SJCRH30 (cell line): ENCODE data around the gene ASTN2. TPM values are rescaled to one million over a fixed set of nuclear protein-coding genes. Genes with fewer than 3 reads are reported as not detected.
A peak's percentile ranks its signal among the peaks of the same experiment; 100 is the strongest.

Experiments used
- DNase-seq, 2 experiments: peaks; one replicate each; pipeline ENCODE4 v3.0.0-alpha.2; 2015 to 2020
- H3K27ac ChIP-seq: fragments of 250-450 bp; sonication (Bioruptor Pico); 2 replicates; pipeline ENCODE4 v1.5.1; 2020; ENCODE audit warnings: mild to moderate bottlenecking, moderate library complexity
- H3K27me3 ChIP-seq: fragments of 250-450 bp; sonication (Bioruptor Pico); 2 replicates; pipeline ENCODE4 v1.5.1; 2020; ENCODE audit warnings: mild to moderate bottlenecking, moderate library complexity
- H3K36me3 ChIP-seq: fragments of 250-450 bp; sonication (Bioruptor Pico); 2 replicates; pipeline ENCODE4 v1.5.1; 2020; ENCODE audit warnings: mild to moderate bottlenecking, moderate library complexity
- H3K4me1 ChIP-seq: fragments of 250-450 bp; sonication (Bioruptor Pico); 2 replicates; pipeline ENCODE4 v1.5.1; 2020; ENCODE audit warnings: mild to moderate bottlenecking, moderate library complexity
- H3K4me3 ChIP-seq: fragments of 250-450 bp; sonication (Bioruptor Pico); 2 replicates; pipeline ENCODE4 v1.5.1; 2020; ENCODE audit warnings: mild to moderate bottlenecking, moderate library complexity
- H3K9me3 ChIP-seq: fragments of 250-450 bp; sonication (Bioruptor Pico); replicated peaks from 2 replicates; pipeline ENCODE4 v1.5.1; 2020; ENCODE audit warnings: mild to moderate bottlenecking, moderate library complexity
- total RNA-seq: library from RNA; depleted of rRNA; stranded (reverse); fragments of >200 nt; shearing (Covaris generic); gene quantifications from 2 replicates; pipeline ENCODE4 v1.2.3, GENCODE V29; 2014

Gene ASTN2
- total RNA-seq, 1 experiment from 2014 or later: 19.8 TPM

DNA sequence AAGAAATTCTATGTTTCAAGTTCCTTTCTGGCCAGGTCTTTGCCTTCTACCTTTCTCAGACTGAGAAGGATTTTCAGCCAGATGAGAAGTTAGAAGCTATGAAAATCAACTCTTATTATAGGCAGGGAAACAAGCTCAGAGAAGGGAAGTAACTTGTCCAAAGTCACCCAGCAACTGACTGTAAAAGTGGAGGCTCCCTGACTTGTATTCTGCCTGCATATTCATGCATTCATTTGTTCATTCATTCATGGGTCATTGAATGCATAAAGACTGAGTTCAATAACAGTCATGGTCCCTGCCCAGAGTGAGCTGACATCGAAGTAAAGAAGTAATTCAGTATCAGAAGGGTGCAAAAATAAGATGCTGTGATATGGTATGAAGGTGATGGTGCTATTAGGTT is 1021.7 kb downstream of the ASTN2 start:
- Histone ChIP-seq H3K4me3 (no peak overlapping the region), H3K27me3 (no peaks in the 10 kb centered on the region), H3K27ac (no peak overlapping the region), H3K36me3 (no peaks in the 10 kb centered on the region; the same call in 1 of the 2 replicates), H3K9me3 (no peaks in the 10 kb centered on the region), H3K4me1 (peaks cover 5% of the 10 kb centered on the region)
- DNase-seq: no peak

DNA sequence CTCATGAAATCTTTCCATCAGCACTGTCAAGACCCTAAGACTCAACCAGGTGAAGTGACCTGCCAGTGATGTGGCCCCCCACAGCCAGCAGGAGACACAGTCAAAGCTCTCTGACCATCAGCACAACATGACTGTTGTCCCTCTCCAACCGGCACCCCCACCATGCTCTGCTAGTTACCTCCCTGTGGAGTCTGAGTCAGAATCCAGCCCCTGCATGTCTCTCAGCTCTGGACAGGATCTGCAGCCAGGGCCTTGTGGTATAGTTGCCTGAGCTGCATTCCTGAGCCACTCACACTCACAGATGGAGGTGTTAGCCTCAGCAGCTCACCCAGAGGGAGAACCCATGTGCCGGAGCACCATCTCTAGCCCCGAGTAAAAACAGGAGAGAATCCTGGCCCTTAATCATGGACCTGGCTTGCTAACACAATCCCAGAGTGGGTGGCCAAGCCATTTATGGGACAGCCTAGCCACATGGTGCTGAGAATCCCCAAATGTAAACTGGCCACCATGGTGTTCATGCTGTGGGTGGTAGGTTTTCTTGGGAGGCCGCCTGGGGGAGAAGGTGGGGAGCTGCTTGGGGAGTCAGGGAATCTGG is 1023.5 kb downstream of the ASTN2 start:
- no peaks in the 10 kb centered on the region for H3K36me3 ChIP-seq
- H3K9me3 ChIP-seq: no peaks in the 10 kb centered on the region
- peaks cover 14% of the 10 kb centered on the region for H3K4me1 ChIP-seq
- H3K4me3 ChIP-seq: no peak overlapping the region
- H3K27me3 ChIP-seq: no peaks in the 10 kb centered on the region
- no peak for DNase-seq
- no peak overlapping the region for H3K27ac ChIP-seq

DNA sequence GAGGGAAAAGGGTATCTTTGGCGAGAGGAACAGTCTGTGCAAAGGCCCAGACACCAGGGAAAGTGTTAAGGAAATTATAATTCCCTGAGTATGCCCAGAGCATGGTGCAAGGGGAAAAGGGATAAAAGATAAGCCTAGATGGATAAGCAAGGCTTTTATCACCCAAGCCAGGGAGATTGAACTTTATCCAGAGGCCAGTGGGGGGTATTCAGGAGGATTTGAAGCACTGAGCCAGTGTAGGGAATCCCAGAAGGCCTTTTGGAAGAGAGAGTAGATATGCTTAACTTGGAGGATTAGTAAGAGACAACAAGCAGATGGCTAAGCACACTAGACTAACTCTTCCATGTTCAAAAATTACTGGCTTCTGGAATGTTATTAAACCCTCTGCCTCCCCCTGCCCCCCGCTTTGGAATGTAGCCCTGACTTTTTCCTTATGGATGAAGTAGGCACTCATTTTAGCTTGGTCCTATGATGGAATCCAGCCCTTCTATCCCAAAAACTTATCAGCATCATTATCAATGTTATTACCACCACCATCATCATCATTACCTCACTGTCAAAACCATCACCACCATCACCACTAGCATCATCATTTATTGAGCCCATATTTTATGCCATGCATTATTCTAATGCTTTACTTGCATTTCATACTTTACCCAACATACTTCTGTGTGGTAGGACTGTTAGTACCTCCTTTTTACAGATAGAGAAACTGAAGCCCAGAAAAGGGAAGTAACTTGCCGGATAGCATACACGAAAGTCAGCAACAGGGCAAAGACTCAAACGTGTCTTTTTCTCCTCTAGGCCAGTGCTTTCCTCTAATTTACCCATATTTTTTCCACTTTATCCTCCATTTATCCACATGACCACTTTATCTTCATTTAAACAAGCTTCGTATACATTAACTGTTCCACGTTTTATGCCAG is 1024.3 kb downstream of the ASTN2 start:
- peak in 1 of 2 experiments; percentile 14 for DNase-seq
- no peaks in the 10 kb centered on the region for H3K36me3 ChIP-seq

DNA sequence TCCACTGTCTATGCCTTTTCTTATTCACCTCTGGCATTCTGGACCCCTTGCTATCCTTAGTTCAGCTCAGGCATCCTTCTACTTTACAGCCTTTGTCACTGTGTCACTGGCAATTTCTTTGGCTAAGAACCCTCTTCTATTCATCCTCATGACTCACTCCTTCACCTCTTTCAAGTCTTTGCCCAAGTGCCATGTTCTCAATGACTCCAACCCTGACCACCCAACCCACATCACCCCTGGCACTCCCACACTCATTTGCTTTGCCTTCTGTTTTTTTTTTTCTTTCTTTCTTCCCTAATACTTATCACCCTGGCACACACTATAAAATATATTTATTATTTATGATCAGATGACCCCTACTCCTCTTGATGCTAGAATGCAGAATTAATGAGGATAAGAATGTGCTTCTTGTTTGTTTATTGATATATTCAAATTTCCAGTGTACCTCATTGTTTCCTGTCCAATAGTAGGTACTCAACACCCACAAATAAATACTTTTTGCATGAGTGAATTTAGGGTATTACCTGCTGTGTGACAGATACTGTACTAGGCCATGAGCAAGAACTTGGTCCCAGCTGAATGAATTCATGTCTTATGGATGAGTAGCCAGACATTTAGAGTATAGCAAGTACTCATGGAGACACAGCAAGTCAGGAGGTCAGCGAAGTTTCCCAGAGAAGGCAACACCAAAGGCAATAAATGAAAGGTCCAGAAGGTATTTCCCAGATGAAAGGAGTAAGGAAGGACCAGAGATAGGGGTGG is 1025.1 kb downstream of the ASTN2 start:
- Histone ChIP-seq H3K36me3 (no peaks in the 10 kb centered on the region), H3K27me3 (no peaks in the 10 kb centered on the region), H3K9me3 (no peaks in the 10 kb centered on the region), H3K4me3 (no peak overlapping the region), H3K27ac (no peak overlapping the region), H3K4me1 (peaks cover 14% of the 10 kb centered on the region)
- no peak for DNase-seq

More for the DNA sequence above, 1024.3 kb downstream of the ASTN2 start:
- Histone ChIP-seq H3K27ac (no peak overlapping the region), H3K9me3 (no peaks in the 10 kb centered on the region), H3K27me3 (no peaks in the 10 kb centered on the region), H3K4me1 (peaks cover 14% of the 10 kb centered on the region), H3K4me3 (no peak overlapping the region)

DNA sequence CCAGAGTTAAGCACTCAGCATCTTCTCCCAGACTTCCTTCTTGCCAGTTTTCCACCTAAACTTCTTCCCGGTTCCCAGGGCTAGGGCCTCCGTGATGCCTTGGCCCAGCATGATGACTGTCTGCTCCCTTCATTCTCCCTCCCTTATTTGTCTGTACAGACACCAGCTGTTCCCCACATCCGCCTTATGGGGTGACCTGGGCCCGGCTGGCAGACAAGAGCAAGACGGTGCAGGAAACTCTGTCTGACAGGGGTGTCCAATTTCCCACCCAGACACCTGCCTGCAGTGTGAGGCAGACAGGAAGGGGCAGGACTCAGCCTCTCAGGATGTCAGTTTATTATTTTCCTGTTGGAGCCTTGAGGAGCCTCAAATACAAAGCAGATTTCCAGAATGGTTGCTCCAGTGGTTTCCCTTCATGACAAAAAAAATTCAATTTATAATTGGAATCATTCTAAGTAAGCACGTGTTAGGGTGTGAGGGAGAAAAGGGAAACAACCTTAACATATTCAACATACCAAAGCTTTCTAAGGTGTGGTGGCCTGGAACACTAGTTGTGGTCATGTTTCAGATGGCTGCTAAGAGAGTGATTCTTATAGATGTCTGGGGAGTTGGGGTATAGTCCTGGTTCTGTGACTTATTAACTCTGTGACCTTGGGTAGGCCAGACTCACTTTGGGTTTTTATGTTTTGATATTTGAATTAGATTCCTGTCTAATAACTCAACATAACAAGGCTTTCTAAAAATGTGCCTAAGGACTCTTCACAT is 1026.7 kb downstream of the ASTN2 start:
- peak; percentile 77 to 78 for DNase-seq
- Histone ChIP-seq H3K36me3 (0 out of 2 replicates have a peak, but pooled peaks cover 4% of the 10 kb centered on the region), H3K27me3 (no peaks in the 10 kb centered on the region), H3K4me3 (no peak overlapping the region), H3K4me1 (peaks cover 14% of the 10 kb centered on the region), H3K27ac (peak overlapping the region; percentile 36), H3K9me3 (no peaks in the 10 kb centered on the region)

DNA sequence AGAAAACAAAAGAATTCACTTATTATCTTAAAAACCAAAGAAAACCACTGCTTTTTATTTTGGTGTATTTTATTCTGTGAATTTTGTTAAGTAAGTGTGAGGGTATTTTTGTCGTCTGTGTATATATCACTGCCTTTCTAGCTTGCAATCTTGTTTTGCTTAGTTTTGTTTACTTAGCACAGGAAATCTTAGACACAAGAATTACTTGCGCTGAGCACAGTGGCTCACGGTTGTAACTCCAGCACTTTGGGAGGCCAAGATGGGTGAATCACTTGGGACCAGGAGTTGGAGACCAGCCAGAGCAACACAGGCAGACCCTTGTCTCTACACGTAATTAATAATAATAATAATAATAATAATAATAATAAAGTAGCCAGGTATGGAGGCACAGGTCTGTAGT is 1030.9 kb downstream of the ASTN2 start:
- H3K4me1 ChIP-seq: peaks cover 14% of the 10 kb centered on the region
- H3K36me3 ChIP-seq: 0 out of 2 replicates have a peak, but pooled peaks cover 4% of the 10 kb centered on the region
- H3K27me3 ChIP-seq: no peaks in the 10 kb centered on the region
- no peak for DNase-seq
- H3K9me3 ChIP-seq: peaks cover 2% of the 10 kb centered on the region; the same call in 1 of the 2 replicates
- H3K27ac ChIP-seq: no peak overlapping the region
- H3K4me3 ChIP-seq: no peak overlapping the region

DNA sequence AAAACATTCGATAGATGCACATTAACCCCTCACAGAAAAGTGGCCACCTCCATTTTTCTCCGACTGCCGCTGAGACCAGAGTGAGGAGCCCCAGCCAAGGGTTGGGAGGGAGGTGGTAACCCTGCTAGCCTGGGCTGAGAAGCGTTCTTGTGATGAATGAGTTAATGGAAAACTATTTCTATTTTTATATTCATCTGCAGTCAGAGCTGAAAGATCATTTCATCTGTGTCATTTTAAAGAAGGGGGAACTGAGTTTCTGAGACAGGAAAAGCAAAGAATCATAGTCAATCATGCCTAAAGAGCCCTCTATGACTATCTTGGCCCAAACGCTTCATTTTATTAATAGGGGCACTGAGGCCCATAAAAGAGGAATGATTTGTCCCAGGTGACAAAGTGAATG is 1031.7 kb downstream of the ASTN2 start:
- Histone ChIP-seq H3K4me1 (peaks cover 8% of the 10 kb centered on the region), H3K36me3 (0 out of 2 replicates have a peak, but pooled peaks cover 4% of the 10 kb centered on the region), H3K27ac (no peak overlapping the region), H3K4me3 (no peak overlapping the region), H3K27me3 (no peaks in the 10 kb centered on the region), H3K9me3 (peaks cover 2% of the 10 kb centered on the region; the same call in 1 of the 2 replicates)
- DNase-seq: no peak

DNA sequence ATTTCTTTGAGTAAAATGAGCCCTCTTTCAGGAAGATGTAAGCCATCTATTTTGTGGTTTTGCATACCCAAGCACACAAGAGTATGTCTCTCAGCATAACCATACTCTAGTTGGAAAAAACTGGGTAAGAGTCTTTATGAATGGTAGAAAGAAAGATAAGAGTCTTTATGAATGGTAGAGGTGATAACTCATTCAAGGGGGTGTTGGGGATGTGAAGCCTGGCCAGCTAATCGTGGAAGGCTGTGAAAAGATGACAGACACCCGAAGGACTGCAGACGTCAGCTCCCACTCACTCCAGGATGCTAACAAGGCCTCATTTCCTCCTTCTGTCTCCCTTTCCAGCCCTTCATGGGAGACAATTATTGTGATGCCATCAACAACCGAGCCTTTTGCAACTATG is 1032.8 kb downstream of the ASTN2 start:
- Histone ChIP-seq H3K9me3 (peaks cover 2% of the 10 kb centered on the region; the same call in 1 of the 2 replicates), H3K36me3 (0 out of 2 replicates have a peak, but pooled peaks cover 4% of the 10 kb centered on the region), H3K27ac (no peak overlapping the region), H3K27me3 (no peaks in the 10 kb centered on the region), H3K4me3 (no peak overlapping the region), H3K4me1 (peaks cover 9% of the 10 kb centered on the region; the same call in 1 of the 2 replicates)
- no peak for DNase-seq

DNA sequence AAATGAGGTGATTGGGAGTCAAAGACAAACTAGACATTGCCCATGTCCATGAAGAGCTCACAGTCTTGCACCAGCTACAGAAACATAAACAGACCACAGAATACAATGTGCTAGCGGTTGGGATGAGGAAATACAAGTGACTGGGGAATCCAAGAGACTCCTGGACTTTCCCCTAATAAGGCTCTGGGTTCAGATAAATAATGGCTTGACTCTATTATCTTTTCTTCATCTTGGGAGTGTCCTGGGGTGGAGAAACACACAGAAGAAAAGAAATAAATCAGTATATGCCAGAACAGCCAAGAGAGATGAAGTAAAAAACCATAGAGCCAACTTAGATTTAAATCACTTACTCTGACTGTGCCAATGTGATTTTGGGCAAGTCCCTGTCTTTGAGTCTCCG is 1033.5 kb downstream of the ASTN2 start:
- Histone ChIP-seq H3K4me1 (peaks cover 9% of the 10 kb centered on the region; the same call in 1 of the 2 replicates), H3K4me3 (no peak overlapping the region), H3K27ac (no peak overlapping the region), H3K36me3 (0 out of 2 replicates have a peak, but pooled peaks cover 4% of the 10 kb centered on the region), H3K9me3 (peaks cover 2% of the 10 kb centered on the region; the same call in 1 of the 2 replicates), H3K27me3 (no peaks in the 10 kb centered on the region)
- DNase-seq: no peak

DNA sequence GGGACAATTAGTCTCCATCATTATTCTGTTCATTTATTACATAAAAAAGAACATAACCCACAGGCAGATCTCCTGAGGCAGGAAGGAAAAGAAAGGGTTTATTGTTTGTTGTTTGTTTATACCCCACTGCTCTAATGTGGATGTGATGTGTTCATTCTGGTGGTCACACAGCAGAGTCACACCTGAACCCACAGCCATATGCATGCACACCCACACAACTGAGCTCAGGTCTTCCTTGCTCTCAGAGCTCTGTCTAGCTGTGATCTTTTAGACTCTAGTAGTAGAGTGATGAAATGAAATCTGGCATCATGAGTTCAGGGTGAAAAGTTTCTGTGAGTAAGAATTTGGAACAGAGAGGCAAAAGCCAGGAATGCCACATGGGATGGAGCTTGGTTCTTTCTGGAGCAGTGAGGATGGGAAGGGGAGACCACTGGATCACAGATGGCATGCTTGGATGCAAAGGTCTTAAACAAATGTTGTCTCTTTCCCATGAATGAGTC is 1034.3 kb downstream of the ASTN2 start:
- DNase-seq: no peak
- H3K27me3 ChIP-seq: no peaks in the 10 kb centered on the region
- H3K27ac ChIP-seq: no peak overlapping the region
- H3K36me3 ChIP-seq: 0 out of 2 replicates have a peak, but pooled peaks cover 4% of the 10 kb centered on the region
- H3K4me3 ChIP-seq: no peak overlapping the region
- H3K4me1 ChIP-seq: peaks cover 9% of the 10 kb centered on the region; the same call in 1 of the 2 replicates
- peaks cover 2% of the 10 kb centered on the region; the same call in 1 of the 2 replicates for H3K9me3 ChIP-seq

DNA sequence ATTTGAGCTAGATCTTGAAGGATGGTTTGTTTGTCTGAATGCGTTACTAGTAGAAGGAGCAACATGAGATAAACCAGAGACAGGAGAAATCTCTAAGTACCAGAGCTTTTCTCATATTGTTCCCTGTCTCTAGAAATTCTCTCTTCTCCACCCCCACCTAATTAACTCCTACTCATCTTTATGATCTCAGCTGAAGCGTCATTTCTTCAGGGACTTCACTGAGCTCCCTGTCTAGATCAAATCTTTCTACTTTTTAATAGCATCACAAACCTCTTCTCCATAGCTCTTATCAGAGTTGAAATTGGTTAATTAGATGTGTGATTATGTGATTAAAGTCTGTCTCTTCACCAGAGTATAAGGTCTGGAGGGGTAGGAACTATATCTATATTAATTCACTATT is 1035.0 kb downstream of the ASTN2 start:
- no peak overlapping the region for H3K27ac ChIP-seq
- 0 out of 2 replicates have a peak, but pooled peaks cover 4% of the 10 kb centered on the region for H3K36me3 ChIP-seq
- peaks cover 9% of the 10 kb centered on the region; the same call in 1 of the 2 replicates for H3K4me1 ChIP-seq
- no peak for DNase-seq
- peaks cover 2% of the 10 kb centered on the region; the same call in 1 of the 2 replicates for H3K9me3 ChIP-seq
- no peaks in the 10 kb centered on the region for H3K27me3 ChIP-seq
- no peak overlapping the region for H3K4me3 ChIP-seq

DNA sequence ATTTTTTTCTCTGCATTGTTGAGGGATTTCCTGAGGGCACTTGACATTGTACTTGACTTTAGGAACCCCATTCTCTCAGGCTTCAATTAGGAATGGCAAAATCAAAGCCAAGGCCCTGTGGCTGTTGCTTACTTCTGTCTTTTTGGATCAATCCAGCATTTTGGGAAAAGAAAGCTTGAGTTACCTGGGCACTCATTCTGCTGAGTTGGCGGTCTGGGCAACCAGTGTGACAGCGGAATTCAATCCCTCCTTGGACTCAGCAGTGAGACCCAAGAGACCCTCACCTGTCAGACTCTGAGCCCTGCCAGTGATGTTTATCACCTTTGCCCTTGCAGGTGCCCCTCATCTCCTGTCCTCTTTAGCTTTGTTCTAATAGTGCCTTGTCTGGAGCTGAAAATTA is 1036.0 kb downstream of the ASTN2 start:
- DNase-seq: no peak
- Histone ChIP-seq H3K9me3 (peaks cover 2% of the 10 kb centered on the region; the same call in 1 of the 2 replicates), H3K27ac (no peak overlapping the region), H3K4me3 (no peak overlapping the region), H3K4me1 (peaks cover 9% of the 10 kb centered on the region; the same call in 1 of the 2 replicates), H3K27me3 (no peaks in the 10 kb centered on the region), H3K36me3 (no peaks in the 10 kb centered on the region)

DNA sequence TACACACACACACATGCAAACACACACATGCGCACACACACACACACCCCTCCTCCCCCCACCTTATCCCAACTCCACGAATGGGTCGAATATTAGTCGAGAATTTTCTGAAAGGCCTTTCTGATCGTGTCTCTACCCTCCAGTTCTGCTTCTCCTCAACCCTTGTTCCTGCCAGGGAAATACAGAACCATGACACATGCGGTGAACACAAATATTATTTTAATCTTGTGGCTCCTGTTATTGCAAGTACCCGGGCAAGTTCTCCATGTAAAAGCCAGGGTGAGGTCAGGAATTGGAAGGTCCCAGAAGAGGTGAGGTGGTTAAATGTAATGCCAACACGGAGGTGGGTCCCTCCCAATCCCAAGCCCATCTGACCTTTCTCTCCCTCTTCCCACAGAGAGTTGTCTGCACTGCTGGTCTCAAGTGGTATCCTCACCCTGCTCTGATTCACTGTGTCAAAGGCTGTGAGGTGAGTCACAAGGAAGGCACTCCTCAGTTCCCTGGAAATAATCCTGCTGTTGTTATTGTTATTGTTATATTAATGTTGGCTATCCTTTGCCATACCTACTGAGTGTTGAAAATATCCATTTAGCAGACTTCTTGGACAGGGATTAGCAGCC is 1037.6 kb downstream of the ASTN2 start:
- no peaks in the 10 kb centered on the region for H3K27me3 ChIP-seq
- no peaks in the 10 kb centered on the region for H3K36me3 ChIP-seq
- H3K27ac ChIP-seq: no peak overlapping the region
- DNase-seq: peak; percentile 30 to 35
- H3K4me3 ChIP-seq: no peak overlapping the region
- H3K9me3 ChIP-seq: peaks cover 2% of the 10 kb centered on the region; the same call in 1 of the 2 replicates
- H3K4me1 ChIP-seq: peaks cover 9% of the 10 kb centered on the region; the same call in 1 of the 2 replicates
